Omental fat pad (tissue), 4 donors: Measurements from ENCODE around the gene ZNF462. TPM values are rescaled to one million over a fixed set of nuclear protein-coding genes. Genes with fewer than 3 reads are reported as not detected.
"Not testable (repeated sequence)": the region's sequence is repeated elsewhere in the genome, so short reads cannot be mapped to it uniquely, and the experiment has no call there.

Experiments used
- ATAC-seq: fragments of 150-250 bp; one replicate; pipeline ENCODE4 v1.9.1; 2016; ENCODE audit warnings: mild to moderate bottlenecking, moderate library complexity; ENCODE audit not compliant: low FRiP score
- DNase-seq: peaks from one replicate; pipeline ENCODE4 v3.0.0-alpha.2; 2019; ENCODE audit warnings: low spot score
- total RNA-seq, 4 donors: library from RNA; depleted of rRNA; stranded (reverse); fragments of >200 nt; gene quantifications; one replicate each; pipeline ENCODE4 v1.1.0, GENCODE V29; 2016
- TF ChIP-seq, protein P1 (sequence below), 3 donors: fragments of 450-650 bp; IDR thresholded peaks; one replicate each; pipeline ENCODE4 v1.5.1; 2016 to 2017; ENCODE audit warnings: antibody characterized with exemption in 3 of 3, mild to moderate bottlenecking in 3 of 3, moderate library complexity in 2 of 3

ZNF462 gene
- total RNA-seq, 4 donors from 2014 or later, result 16.2 to 18.5 (median 16.7) TPM

DNA sequence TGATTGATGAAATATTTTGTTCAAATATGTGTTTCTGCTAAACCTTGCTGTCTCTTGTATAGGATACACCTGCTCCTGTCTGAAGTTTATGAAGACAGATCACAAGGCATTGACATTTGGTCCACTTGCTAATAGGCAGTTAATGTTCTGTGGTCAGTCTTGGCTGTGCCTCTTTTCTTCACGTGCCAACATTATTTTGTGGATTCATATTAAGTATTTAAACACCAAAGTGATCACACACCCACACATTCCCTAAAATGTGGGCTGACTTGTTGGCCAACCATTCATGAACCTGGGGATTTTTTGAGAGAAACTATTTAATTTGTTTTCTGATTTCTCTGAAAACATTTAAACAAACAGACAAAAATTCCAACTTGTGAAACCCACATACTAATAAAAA, 33.7 kb downstream of the ZNF462 start:
- ATAC-seq, result no peak
- no peak for DNase-seq

DNA sequence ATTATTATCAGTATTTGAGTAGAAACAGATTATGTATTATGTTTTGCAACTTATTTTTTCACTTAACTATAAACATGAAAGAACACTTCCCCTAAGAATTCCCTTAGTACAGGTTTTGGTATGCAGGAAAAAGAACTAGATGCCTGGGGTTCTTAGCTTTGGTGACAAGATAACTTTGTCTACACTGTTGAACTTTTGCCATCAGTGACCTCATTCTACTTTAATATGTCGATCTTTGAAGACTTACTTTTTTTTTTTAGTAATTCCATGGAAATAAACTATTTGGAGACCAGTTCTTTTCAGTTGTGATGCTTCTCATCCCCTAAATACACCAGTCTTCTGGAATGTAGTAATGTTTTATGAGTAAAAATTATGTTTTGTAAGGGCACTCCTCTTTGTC, 34.3 kb downstream of the ZNF462 start:
- DNase-seq (no peak), ATAC-seq (no peak)
- TF ChIP-seq, protein P1, sequence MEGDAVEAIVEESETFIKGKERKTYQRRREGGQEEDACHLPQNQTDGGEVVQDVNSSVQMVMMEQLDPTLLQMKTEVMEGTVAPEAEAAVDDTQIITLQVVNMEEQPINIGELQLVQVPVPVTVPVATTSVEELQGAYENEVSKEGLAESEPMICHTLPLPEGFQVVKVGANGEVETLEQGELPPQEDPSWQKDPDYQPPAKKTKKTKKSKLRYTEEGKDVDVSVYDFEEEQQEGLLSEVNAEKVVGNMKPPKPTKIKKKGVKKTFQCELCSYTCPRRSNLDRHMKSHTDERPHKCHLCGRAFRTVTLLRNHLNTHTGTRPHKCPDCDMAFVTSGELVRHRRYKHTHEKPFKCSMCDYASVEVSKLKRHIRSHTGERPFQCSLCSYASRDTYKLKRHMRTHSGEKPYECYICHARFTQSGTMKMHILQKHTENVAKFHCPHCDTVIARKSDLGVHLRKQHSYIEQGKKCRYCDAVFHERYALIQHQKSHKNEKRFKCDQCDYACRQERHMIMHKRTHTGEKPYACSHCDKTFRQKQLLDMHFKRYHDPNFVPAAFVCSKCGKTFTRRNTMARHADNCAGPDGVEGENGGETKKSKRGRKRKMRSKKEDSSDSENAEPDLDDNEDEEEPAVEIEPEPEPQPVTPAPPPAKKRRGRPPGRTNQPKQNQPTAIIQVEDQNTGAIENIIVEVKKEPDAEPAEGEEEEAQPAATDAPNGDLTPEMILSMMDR (IDR thresholded peaks at IDR 0.05), result no peak

More for the DNA sequence above, 33.7 kb downstream of the ZNF462 start:
- TF ChIP-seq, protein P1 (IDR thresholded peaks at IDR 0.05), result no peak

DNA sequence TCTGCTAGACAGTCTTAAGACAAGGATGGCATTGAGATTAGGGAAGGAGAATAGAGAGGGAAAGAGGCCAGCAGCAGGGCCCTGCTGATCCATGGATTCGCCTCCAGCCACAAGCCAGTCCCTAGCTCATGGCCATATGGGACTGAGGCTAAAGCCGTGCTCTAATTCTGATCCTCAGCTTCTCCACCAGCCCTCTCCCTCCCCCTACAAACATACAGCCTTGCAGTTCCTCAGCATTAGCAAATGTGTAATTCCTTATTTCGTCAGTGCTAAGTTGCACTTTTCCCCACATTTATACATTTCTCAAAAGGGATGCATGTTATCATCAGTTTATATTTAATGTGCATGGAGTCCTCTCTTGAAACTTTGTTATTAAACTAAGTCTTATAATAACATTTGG, 34.8 kb downstream of the ZNF462 start:
- DNase-seq, result no peak
- TF ChIP-seq, protein P1 (IDR thresholded peaks at IDR 0.05), result no peak
- no peak for ATAC-seq

DNA sequence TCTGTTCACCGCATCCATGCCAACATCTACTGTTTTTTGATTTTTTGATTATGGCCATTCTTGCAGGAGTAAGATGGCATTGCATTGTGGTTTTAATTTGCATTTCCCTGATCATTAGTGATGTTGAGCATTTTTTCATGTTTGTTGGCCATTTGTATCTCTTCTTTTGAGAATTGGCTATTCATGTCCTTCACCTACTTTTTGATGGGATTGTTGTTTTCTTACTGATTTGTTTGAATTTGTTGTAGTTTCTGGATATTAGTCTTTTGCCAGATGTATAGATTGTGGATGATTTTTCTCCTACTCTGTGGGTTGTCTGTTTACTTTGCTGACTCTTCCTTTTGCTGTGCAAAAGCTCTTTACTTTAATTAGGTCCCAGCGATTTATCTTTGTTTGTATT, 37.6 kb downstream of the ZNF462 start:
- not testable (repeated sequence) for DNase-seq, ATAC-seq

DNA sequence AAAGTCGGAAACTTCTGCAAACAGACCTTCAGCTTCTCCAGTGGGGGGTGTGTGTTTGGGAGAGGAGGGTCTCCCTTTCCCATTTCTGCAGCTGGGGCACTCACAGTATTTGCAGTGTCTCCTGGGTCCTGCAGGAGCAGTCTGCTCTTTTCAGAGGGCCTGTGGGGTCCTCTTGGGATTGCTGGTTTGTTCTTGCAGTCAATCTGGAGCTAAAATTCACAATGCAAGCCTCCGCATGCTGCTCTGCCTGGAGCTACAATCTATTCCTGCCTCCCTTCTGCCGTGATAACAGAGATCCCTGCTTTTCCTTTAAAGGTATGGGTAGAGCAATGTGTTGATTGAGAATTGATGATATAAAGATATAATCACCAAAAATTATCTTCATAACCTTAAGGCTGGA, 43.2 kb downstream of the ZNF462 start:
- ATAC-seq, result no peak
- TF ChIP-seq, protein P1 (IDR thresholded peaks at IDR 0.05), result no peak
- DNase-seq, result no peak

DNA sequence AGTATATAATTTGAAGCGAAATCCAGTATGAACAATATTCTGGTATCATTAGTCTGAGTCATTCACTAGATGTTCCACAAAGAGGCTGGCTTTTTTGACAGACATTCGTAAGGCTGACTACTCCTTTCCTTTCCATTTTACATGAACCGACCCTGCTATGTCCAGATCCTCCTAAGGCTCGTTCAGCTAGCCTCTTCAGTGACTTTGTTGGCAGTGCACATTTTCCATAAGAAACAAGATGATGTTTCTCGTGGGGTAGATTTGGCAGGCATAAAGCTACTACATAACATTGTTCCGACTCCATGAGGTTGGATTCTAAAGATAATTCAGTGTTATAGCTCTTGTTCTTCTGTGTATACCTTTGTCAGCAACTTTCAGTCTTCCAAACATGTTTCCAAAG, 49.0 kb downstream of the ZNF462 start:
- DNase-seq, result no peak
- ATAC-seq, result no peak
- TF ChIP-seq, protein P1 (IDR thresholded peaks at IDR 0.05), result no peak

DNA sequence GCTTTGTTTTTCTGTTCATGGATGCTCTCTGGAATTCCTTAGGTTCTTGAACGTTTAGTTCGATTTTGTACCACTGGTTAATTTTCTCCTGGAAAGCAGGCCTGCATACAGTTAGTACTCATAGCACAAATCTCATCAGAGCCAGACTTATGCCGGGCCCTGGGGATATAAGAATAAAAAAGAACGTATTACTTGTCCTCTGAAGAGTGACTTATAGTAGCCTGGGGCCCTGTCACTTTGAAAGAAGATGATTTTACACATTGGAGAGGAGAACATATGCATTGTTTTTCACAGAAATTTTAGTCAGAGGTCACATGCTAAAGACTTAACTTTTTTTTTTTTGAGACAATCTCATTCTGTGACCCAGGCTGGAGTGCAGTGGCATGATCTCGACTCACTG, 50.3 kb downstream of the ZNF462 start:
- TF ChIP-seq, protein P1 (IDR thresholded peaks at IDR 0.05), result no peak
- no peak for ATAC-seq
- DNase-seq, result no peak

DNA sequence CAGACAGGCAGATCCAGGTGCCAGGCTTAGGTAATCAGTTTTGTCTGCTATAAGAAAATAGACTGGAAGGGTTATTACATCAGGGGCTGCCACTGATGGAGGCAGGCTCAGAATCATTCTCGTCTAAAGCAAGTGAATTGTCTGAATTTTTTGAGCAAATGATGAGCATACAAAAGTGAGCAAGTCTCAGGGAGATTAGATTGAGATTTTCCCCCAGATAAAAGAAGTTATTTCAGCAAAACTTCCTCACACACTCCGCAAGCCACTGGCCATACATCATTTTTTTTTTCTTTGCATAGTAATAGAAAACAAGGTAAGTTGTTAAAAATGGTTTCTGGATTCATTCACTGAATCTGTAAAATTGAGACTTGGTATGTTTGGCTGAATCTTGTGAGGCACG, 52.9 kb downstream of the ZNF462 start:
- DNase-seq (no peak), ATAC-seq (no peak)
- TF ChIP-seq, protein P1 (IDR thresholded peaks at IDR 0.05), result no peak
